Uterus (tissue), 2 donors: Measurements from ENCODE around the gene LRTM2.

Experiments
- CTCF ChIP-seq, 4 experiments: fragments of 200-600 bp in 2 of 4; fragments of 450-650 bp in 2 of 4; sonication (generic) in 2 of 4; IDR thresholded peaks; one replicate each; pipeline ENCODE4 v1.5.1; 2016 to 2019; ENCODE audit warnings: antibody characterized with exemption in 4 of 4, mild to moderate bottlenecking in 2 of 4, moderate library complexity in 1 of 4
- POLR2A ChIP-seq, 2 donors: fragments of 450-650 bp; IDR thresholded peaks; one replicate each; pipeline ENCODE4 v1.6.1; 2016; ENCODE audit warnings: antibody characterized with exemption in 2 of 2, mild to moderate bottlenecking in 1 of 2, moderate library complexity in 1 of 2

- TF ChIP-seq CTCF (IDR thresholded peaks at IDR 0.05) = no peak
- TF ChIP-seq POLR2A (IDR thresholded peaks at IDR 0.05) = no peak
These were observed 36.7 kb downstream of the LRTM2 start for GRCh38 chr12:1857086-1857485.
